NT2/D1 (cell line): Measurements from ENCODE around the gene SIRPG.

Experiments
- SUZ12 ChIP-seq: IDR thresholded peaks from 2 replicates; pipeline ENCODE4 v1.6.1; 2011; ENCODE audit not compliant: insufficient read length, insufficient read depth; ENCODE audit errors: extremely low read depth
- YY1 ChIP-seq: IDR thresholded peaks from 2 replicates; pipeline ENCODE4 v1.6.1; 2011; ENCODE audit not compliant: insufficient read length, insufficient read depth
- ZNF274 ChIP-seq: IDR thresholded peaks from 2 replicates; pipeline ENCODE4 v1.6.1; 2011; ENCODE audit warnings: mild to moderate bottlenecking, low read depth, low read length

GRCh38 chr20:1632178-1632577 lies 25.4 kb downstream of the SIRPG start:
- no peak for TF ChIP-seq ZNF274
- TF ChIP-seq SUZ12, result no peak
- no peak for TF ChIP-seq YY1
